MCF 10A (cell line): Measurements from ENCODE around the gene CYP27A1. TPM values are rescaled to one million over a fixed set of nuclear protein-coding genes. Genes with fewer than 3 reads are reported as not detected.

Experiments
- BruUV-seq: library from RNA; stranded (reverse); fragments of 400-500 nt; replicated peaks from 2 replicates; lab custom pipeline; 2021; lab: Mats Ljungman, UMichigan
- CTCF ChIA-PET: fragments of 300-600 bp; sonication (Branson Sonifier 250); formaldehyde crosslinking; extraction: SDS; loops from one replicate; lab custom pipeline; 2021; ENCODE audit warnings: antibody characterized with exemption, inconsistent platforms; lab: Yijun Ruan, JAX
- POLR2A ChIA-PET: fragments of 300-600, 350-650 bp; sonication (Branson Sonifier 250); formaldehyde crosslinking; extraction: SDS; loops from one replicate; lab custom pipeline; 2020; ENCODE audit warnings: antibody characterized with exemption, inconsistent platforms; lab: Yijun Ruan, JAX
- DNase-seq: peaks from one replicate; pipeline ENCODE4 v3.0.0-alpha.2; 2018; ENCODE audit not compliant: unreplicated experiment
- H3K27ac Mint-ChIP-seq: one replicate; pipeline ENCODE4 v1.8.0; 2022; ENCODE audit warnings: mild to moderate bottlenecking, low read depth, mixed read lengths; ENCODE audit not compliant: unreplicated experiment
- H3K27me3 Mint-ChIP-seq: one replicate; pipeline ENCODE4 v1.8.0; 2022; ENCODE audit warnings: mixed read lengths; ENCODE audit not compliant: insufficient read depth, unreplicated experiment
- H3K36me3 Mint-ChIP-seq: one replicate; pipeline ENCODE4 v1.8.0; 2022; ENCODE audit warnings: mild to moderate bottlenecking, moderate library complexity, mixed read lengths; ENCODE audit not compliant: insufficient read depth, unreplicated experiment
- H3K4me1 Mint-ChIP-seq: one replicate; pipeline ENCODE4 v1.8.0; 2022; ENCODE audit warnings: mixed read lengths; ENCODE audit not compliant: insufficient read depth, unreplicated experiment
- H3K4me3 Mint-ChIP-seq: one replicate; pipeline ENCODE4 v1.8.0; 2022; ENCODE audit warnings: mild to moderate bottlenecking, moderate library complexity, mixed read lengths; ENCODE audit not compliant: unreplicated experiment
- H3K9me3 Mint-ChIP-seq: one replicate; pipeline ENCODE4 v1.8.0; 2022; ENCODE audit warnings: mixed read lengths; ENCODE audit not compliant: unreplicated experiment
- CTCF ChIP-seq: fragments of 200-600 bp; IDR thresholded peaks from one replicate; pipeline ENCODE4 v1.8.0; 2022; ENCODE audit warnings: antibody characterized with exemption, mild to moderate bottlenecking; ENCODE audit not compliant: unreplicated experiment
- intact Hi-C: fragments of 100-400 bp; cut with micrococcal nuclease; formaldehyde crosslinking; loops from 2 replicates; pipeline ENCODE4 v1.14.1; 2022
- total RNA-seq: library from RNA; stranded (reverse); gene quantifications from 2 replicates; pipeline ENCODE4 v1.2.3, GENCODE V29; 2022

CYP27A1 gene
- total RNA-seq, 1 experiment from 2014 or later, result not detected

DNA sequence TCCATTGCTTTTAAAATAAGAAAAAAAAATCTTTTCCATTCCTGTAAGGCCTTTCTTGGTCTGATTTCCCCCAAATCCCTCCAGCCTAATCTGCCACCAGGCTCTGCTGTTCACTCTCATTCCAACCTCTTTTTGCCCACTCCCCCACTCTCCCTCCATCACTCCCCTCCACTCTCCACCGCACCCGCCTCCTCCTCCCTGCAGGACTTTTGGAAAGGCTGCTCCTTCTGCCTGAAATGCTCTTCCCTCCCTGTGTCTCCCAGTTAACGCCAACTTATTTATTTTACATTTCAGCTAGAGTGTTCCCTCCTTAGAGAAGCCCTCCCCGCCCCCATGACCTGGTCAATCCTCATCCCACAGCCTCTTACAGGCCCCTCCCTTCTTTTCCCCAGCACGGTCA is 72.9 kb downstream of the CYP27A1 start:
- POLR2A ChIA-PET, result no interaction called here
- no peak for TF ChIP-seq CTCF
- H3K4me3 Mint-ChIP-seq, result no peak overlapping the region
- H3K4me1 Mint-ChIP-seq, result peaks cover 22% of the 10 kb centered on the region
- H3K27ac Mint-ChIP-seq, result no peak overlapping the region
- BruUV-seq, result no TSS peak
- H3K9me3 Mint-ChIP-seq, result no peaks in the 10 kb centered on the region
- peaks cover 7% of the 10 kb centered on the region for H3K36me3 Mint-ChIP-seq
- DNase-seq, result no peak
- H3K27me3 Mint-ChIP-seq, result peaks cover 22% of the 10 kb centered on the region
- CTCF ChIA-PET, result interaction anchor here (1.3 to 6.6 kb wide), 2 partner anchors 22 to 43 kb away, joined by 9 to 61 read pairs; no protein-coding TSS in a partner anchor
- intact Hi-C loops, result loop anchor here (5.0 kb wide), 1 partner anchor 142 kb away; no protein-coding TSS in a partner anchor

- TF ChIP-seq CTCF, result no peak
- no peak for DNase-seq
- ChIA-PET POLR2A (interaction anchor here (0.6 to 1.2 kb wide), 2 partner anchors 423 to 585 kb away, joined by 3 read pairs; partner anchors contain the start of gene DNAJB2), CTCF (interaction anchor here (1.3 to 6.6 kb wide), 2 partner anchors 21 to 42 kb away, joined by 9 to 61 read pairs; no protein-coding TSS in a partner anchor)
- intact Hi-C loops, result no loop called here
- no TSS peak for BruUV-seq
- peaks cover 21% of the 10 kb centered on the region for H3K4me1 Mint-ChIP-seq
- peaks cover 7% of the 10 kb centered on the region for H3K36me3 Mint-ChIP-seq
- no peak overlapping the region for H3K27ac Mint-ChIP-seq
- no peak overlapping the region for H3K4me3 Mint-ChIP-seq
- H3K27me3 Mint-ChIP-seq, result peaks cover 29% of the 10 kb centered on the region
- no peaks in the 10 kb centered on the region for H3K9me3 Mint-ChIP-seq
Observed at GRCh38 chr2:218855305-218856166, 73.6 kb downstream of the CYP27A1 start.

- H3K36me3 Mint-ChIP-seq, result peaks cover 7% of the 10 kb centered on the region
- peaks cover 37% of the 10 kb centered on the region for H3K27me3 Mint-ChIP-seq
- no peak overlapping the region for H3K4me3 Mint-ChIP-seq
- no peak overlapping the region for H3K27ac Mint-ChIP-seq
- intact Hi-C loops, result no loop called here
- no TSS peak for BruUV-seq
- peaks cover 21% of the 10 kb centered on the region for H3K4me1 Mint-ChIP-seq
- no peak for DNase-seq
- H3K9me3 Mint-ChIP-seq, result no peaks in the 10 kb centered on the region
- CTCF ChIA-PET, result interaction anchor here (1.3 to 6.6 kb wide), 2 partner anchors 20 to 42 kb away, joined by 9 to 61 read pairs; no protein-coding TSS in a partner anchor
- POLR2A ChIA-PET, result interaction anchor here (0.6 to 1.2 kb wide), 2 partner anchors 423 to 586 kb away, joined by 3 read pairs; partner anchors contain the start of gene DNAJB2
- TF ChIP-seq CTCF, result no peak
Observed at GRCh38 chr2:218856167-218856895, 74.4 kb downstream of the CYP27A1 start.

GRCh38 chr2:218856896-218857243 is 74.9 kb downstream of the CYP27A1 start:
- H3K27me3 Mint-ChIP-seq, result peaks cover 42% of the 10 kb centered on the region
- CTCF ChIA-PET, result interaction anchor here (2.2 kb wide), 1 partner anchor 20 kb away, joined by 12 read pairs; no protein-coding TSS in a partner anchor
- peaks cover 21% of the 10 kb centered on the region for H3K4me1 Mint-ChIP-seq
- peaks cover 7% of the 10 kb centered on the region for H3K36me3 Mint-ChIP-seq
- POLR2A ChIA-PET, result no interaction called here
- no peak for DNase-seq
- intact Hi-C loops, result no loop called here
- TF ChIP-seq CTCF, result no peak
- no peak overlapping the region for H3K4me3 Mint-ChIP-seq
- no peak overlapping the region for H3K27ac Mint-ChIP-seq
- no TSS peak for BruUV-seq
- H3K9me3 Mint-ChIP-seq, result no peaks in the 10 kb centered on the region
